ENCODE data around the gene RLBP1. TPM values are rescaled to one million over a fixed set of nuclear protein-coding genes. Genes with fewer than 3 reads are reported as not detected.

Gene RLBP1
- total and polyA plus RNA-seq, 9 donors: not detected

GRCh38 chr15:89195836-89196235, 25.5 kb downstream of the RLBP1 start:
- H3K36me3 ChIP-seq: no peaks in the 10 kb centered on the region
- TF ChIP-seq POLR2A (IDR thresholded peaks at IDR 0.05) (no peak), EP300 (IDR thresholded peaks at IDR 0.05) (no peak)
- TF ChIP-seq, protein P1, sequence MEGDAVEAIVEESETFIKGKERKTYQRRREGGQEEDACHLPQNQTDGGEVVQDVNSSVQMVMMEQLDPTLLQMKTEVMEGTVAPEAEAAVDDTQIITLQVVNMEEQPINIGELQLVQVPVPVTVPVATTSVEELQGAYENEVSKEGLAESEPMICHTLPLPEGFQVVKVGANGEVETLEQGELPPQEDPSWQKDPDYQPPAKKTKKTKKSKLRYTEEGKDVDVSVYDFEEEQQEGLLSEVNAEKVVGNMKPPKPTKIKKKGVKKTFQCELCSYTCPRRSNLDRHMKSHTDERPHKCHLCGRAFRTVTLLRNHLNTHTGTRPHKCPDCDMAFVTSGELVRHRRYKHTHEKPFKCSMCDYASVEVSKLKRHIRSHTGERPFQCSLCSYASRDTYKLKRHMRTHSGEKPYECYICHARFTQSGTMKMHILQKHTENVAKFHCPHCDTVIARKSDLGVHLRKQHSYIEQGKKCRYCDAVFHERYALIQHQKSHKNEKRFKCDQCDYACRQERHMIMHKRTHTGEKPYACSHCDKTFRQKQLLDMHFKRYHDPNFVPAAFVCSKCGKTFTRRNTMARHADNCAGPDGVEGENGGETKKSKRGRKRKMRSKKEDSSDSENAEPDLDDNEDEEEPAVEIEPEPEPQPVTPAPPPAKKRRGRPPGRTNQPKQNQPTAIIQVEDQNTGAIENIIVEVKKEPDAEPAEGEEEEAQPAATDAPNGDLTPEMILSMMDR (IDR thresholded peaks at IDR 0.05): no peak
- WGBS, 3 donors: 61 to 70% (median 68%) methylated on average over 8 of the region's 8 CpGs
- no peaks in the 10 kb centered on the region for H3K9me3 ChIP-seq
- intact Hi-C loops (cut with DNase I): no loop called here
- H3K27me3 ChIP-seq: no peaks in the 10 kb centered on the region
- H3K4me3 ChIP-seq: no peak overlapping the region
- no peak overlapping the region for H3K27ac ChIP-seq
- no peaks in the 10 kb centered on the region for H3K4me1 ChIP-seq (ENCODE audit: insufficient read depth)
- DNase-seq: no peak

DNA sequence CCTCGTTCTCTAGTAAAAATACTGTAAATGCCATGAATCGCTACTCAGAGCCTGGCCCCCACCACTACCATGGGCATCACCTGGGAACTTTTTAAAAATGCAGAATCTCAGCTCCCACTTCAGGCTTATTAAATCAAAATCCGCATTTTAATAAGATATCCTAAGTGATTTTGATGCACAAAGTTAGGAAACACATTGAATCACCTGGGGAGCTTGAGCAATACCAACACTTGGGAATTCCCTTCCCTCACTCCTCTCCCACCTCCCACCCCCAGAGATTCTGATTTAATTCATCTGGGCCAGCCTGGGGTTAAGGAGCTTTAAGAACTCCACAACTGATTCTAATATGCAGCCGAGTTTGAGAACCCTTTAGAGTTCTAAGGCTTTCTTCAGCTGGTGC, 26.8 kb downstream of the RLBP1 start:
- Histone ChIP-seq H3K36me3 (no peaks in the 10 kb centered on the region), H3K27ac (no peak overlapping the region), H3K27me3 (no peaks in the 10 kb centered on the region), H3K9me3 (no peaks in the 10 kb centered on the region), H3K4me1 (ENCODE audit: insufficient read depth) (no peaks in the 10 kb centered on the region), H3K4me3 (no peak overlapping the region)
- TF ChIP-seq POLR2A (IDR thresholded peaks at IDR 0.05): no peak
- no peak for TF ChIP-seq EP300 (IDR thresholded peaks at IDR 0.05)
- TF ChIP-seq, protein P1 (IDR thresholded peaks at IDR 0.05): no peak
- intact Hi-C loops (cut with DNase I): no loop called here
- no peak for DNase-seq
- whole genome bisulfite sequencing, 3 donors: 78 to 88% (median 87%) methylated on average over 4 of the region's 4 CpGs

DNA sequence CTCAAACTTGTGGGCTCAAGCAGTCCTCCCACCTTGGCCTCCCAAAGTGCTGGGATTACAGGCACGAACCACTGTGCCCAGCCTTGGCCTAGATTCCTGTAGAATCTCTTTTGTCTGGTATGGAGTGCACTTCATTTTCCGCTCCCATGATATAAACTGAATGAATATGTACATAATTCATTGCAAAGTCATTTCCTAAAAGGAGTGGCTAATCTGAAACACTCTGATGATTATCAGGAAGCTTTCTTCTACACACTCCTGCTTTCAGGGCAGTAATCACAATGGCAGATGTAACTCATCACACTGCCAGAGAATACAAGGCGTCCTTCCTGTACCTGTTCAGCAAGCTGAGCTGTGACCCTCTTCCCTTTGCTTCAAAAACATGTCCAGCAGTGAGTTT, 28.6 kb downstream of the RLBP1 start:
- no peak for DNase-seq
- TF ChIP-seq POLR2A (IDR thresholded peaks at IDR 0.05): no peak
- Histone ChIP-seq H3K4me3 (no peak overlapping the region), H3K27ac (no peak overlapping the region), H3K27me3 (no peaks in the 10 kb centered on the region), H3K36me3 (no peaks in the 10 kb centered on the region), H3K4me1 (ENCODE audit: insufficient read depth) (no peaks in the 10 kb centered on the region), H3K9me3 (no peaks in the 10 kb centered on the region)
- 84 to 91% (median 87%) methylated on average over 3 of the region's 3 CpGs for WGBS, 3 donors
- intact Hi-C loops (cut with DNase I): no loop called here

DNA sequence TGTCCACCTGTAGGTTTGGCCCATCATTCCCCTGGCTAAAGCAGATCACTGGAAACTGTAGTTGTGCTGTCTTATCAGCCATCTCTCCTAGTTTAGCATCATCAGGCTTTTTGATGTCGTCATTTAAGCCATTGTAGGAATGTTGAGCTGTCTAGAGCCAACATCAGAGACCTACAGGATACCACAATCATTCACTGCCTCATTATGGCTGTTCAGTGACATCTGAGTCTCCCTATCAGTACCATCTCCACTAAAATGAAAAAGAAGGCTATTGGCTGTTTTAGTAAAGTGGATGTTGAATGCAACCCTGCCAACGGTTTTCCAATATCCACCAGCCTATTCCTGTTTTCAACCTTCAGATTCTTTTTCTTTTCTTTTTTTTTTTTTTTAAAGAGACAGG, 29.2 kb downstream of the RLBP1 start:
- no peaks in the 10 kb centered on the region for H3K27me3 ChIP-seq
- TF ChIP-seq, protein P1 (IDR thresholded peaks at IDR 0.05): no peak
- TF ChIP-seq POLR2A (IDR thresholded peaks at IDR 0.05) (no peak), EP300 (IDR thresholded peaks at IDR 0.05) (no peak)
- H3K9me3 ChIP-seq: no peaks in the 10 kb centered on the region
- 50 to 63% (median 61%) methylated on average over 2 of the region's 2 CpGs for WGBS, 3 donors
- no peak overlapping the region for H3K27ac ChIP-seq
- no peaks in the 10 kb centered on the region for H3K4me1 ChIP-seq (ENCODE audit: insufficient read depth)
- H3K4me3 ChIP-seq: no peak overlapping the region
- DNase-seq: no peak
- H3K36me3 ChIP-seq: no peaks in the 10 kb centered on the region
- intact Hi-C loops (cut with DNase I): no loop called here

DNA sequence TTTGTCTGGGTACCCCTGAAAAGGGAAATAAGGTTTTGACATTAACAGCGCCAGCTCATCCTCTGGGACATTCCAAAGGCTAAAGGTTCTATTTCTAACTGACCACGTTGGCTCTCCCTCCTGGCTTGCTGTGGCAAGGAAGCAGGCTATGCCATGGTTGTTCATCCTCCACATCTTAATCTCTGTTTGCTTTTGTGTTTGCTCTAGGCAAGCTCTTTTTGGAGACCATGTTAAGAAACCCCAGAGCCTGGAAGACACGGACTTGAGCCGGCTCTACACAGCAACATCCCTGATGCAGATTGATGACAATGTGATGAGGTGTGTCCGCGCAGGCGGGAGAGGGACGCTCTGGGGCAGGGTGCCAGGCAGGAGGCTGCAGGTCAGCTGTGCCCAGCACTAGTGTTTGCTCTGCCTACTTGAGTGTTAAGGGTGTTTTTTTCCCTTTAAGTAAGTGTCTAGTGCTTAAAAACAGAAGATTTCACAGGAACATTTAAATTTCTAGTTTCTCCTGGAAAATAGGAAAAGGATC, 33.3 kb downstream of the RLBP1 start:
- Histone ChIP-seq H3K36me3 (no peaks in the 10 kb centered on the region), H3K27me3 (no peaks in the 10 kb centered on the region), H3K9me3 (no peaks in the 10 kb centered on the region), H3K27ac (no peak overlapping the region), H3K4me1 (ENCODE audit: insufficient read depth) (no peaks in the 10 kb centered on the region), H3K4me3 (no peak overlapping the region)
- TF ChIP-seq POLR2A (IDR thresholded peaks at IDR 0.05): no peak
- TF ChIP-seq EP300 (IDR thresholded peaks at IDR 0.05): no peak
- TF ChIP-seq, protein P1 (IDR thresholded peaks at IDR 0.05): no peak
- DNase-seq: no peak
- WGBS, 3 donors: 88 to 93% (median 89%) methylated on average over 8 of the region's 8 CpGs
- intact Hi-C loops (cut with DNase I): no loop called here

Measured in ovary (tissue), 9 donors.